MCF 10A (cell line): ENCODE data around the gene FCAMR. TPM values are rescaled to one million over a fixed set of nuclear protein-coding genes. Genes with fewer than 3 reads are reported as not detected.
A peak's percentile ranks its signal among the peaks of the same experiment; 100 is the strongest.

Experiments used
- BruUV-seq: library from RNA; stranded (reverse); fragments of 400-500 nt; replicated peaks from 2 replicates; lab custom pipeline; 2021; lab: Mats Ljungman, UMichigan
- CTCF ChIA-PET: fragments of 300-600 bp; sonication (Branson Sonifier 250); formaldehyde crosslinking; extraction: SDS; loops from one replicate; lab custom pipeline; 2021; ENCODE audit warnings: antibody characterized with exemption, inconsistent platforms; lab: Yijun Ruan, JAX
- POLR2A ChIA-PET: fragments of 300-600, 350-650 bp; sonication (Branson Sonifier 250); formaldehyde crosslinking; extraction: SDS; loops from one replicate; lab custom pipeline; 2020; ENCODE audit warnings: antibody characterized with exemption, inconsistent platforms; lab: Yijun Ruan, JAX
- DNase-seq: peaks from one replicate; pipeline ENCODE4 v3.0.0-alpha.2; 2018; ENCODE audit not compliant: unreplicated experiment
- H3K27ac Mint-ChIP-seq: one replicate; pipeline ENCODE4 v1.8.0; 2022; ENCODE audit warnings: mild to moderate bottlenecking, low read depth, mixed read lengths; ENCODE audit not compliant: unreplicated experiment
- H3K27me3 Mint-ChIP-seq: one replicate; pipeline ENCODE4 v1.8.0; 2022; ENCODE audit warnings: mixed read lengths; ENCODE audit not compliant: insufficient read depth, unreplicated experiment
- H3K36me3 Mint-ChIP-seq: one replicate; pipeline ENCODE4 v1.8.0; 2022; ENCODE audit warnings: mild to moderate bottlenecking, moderate library complexity, mixed read lengths; ENCODE audit not compliant: insufficient read depth, unreplicated experiment
- H3K4me1 Mint-ChIP-seq: one replicate; pipeline ENCODE4 v1.8.0; 2022; ENCODE audit warnings: mixed read lengths; ENCODE audit not compliant: insufficient read depth, unreplicated experiment
- H3K4me3 Mint-ChIP-seq: one replicate; pipeline ENCODE4 v1.8.0; 2022; ENCODE audit warnings: mild to moderate bottlenecking, moderate library complexity, mixed read lengths; ENCODE audit not compliant: unreplicated experiment
- H3K9me3 Mint-ChIP-seq: one replicate; pipeline ENCODE4 v1.8.0; 2022; ENCODE audit warnings: mixed read lengths; ENCODE audit not compliant: unreplicated experiment
- intact Hi-C: fragments of 100-400 bp; cut with micrococcal nuclease; formaldehyde crosslinking; loops from 2 replicates; pipeline ENCODE4 v1.14.1; 2022
- total RNA-seq: library from RNA; stranded (reverse); gene quantifications from 2 replicates; pipeline ENCODE4 v1.2.3, GENCODE V29; 2022
- TF ChIP-seq, protein P1 (sequence below): fragments of 200-600 bp; IDR thresholded peaks from one replicate; pipeline ENCODE4 v1.8.0; 2022; ENCODE audit warnings: antibody characterized with exemption, mild to moderate bottlenecking; ENCODE audit not compliant: unreplicated experiment

Gene FCAMR
- total RNA-seq, 1 experiment from 2014 or later = not detected

DNA sequence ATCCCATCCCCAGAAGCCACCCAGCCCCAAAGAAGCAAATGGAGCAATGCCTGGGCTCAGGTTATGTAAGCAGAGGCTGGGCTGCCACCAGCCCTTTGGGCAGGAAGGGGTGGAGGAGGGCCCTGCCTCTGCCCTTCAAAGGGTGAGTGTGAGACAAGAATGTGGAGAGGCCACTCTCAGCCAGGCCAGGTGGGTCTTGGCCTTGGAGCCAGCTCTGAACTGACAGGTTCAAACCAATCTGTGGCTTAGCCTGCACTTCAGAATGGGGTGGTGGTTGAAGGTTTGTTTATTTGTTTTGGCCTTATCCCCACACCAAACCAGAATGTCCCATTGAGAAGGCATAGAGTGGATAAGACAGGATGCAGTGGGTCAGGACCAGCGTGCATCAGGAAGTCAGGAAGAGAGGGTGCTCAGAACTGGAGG lies 32.5 kb upstream of the FCAMR start:
- peaks cover 4% of the 10 kb centered on the region for H3K9me3 Mint-ChIP-seq
- peak overlapping the region; percentile 75 for H3K27ac Mint-ChIP-seq
- BruUV-seq = no TSS peak
- intact Hi-C loops = no loop called here
- H3K4me3 Mint-ChIP-seq = no peak overlapping the region
- ChIA-PET CTCF (interaction anchor here (0.6 to 11.4 kb wide), 10 partner anchors 10 to 403 kb away, joined by 3 to 280 read pairs (median 6); partner anchors contain the start of genes C1orf116 and FCAMR), POLR2A (interaction anchor here (0.6 to 26.6 kb wide), 6 partner anchors 8 to 319 kb away, joined by 3 to 936 read pairs (median 4); partner anchors contain the start of genes C1orf116 and CD55)
- no peaks in the 10 kb centered on the region for H3K27me3 Mint-ChIP-seq
- DNase-seq = peak; percentile 95
- peaks cover 56% of the 10 kb centered on the region for H3K4me1 Mint-ChIP-seq
- TF ChIP-seq, protein P1, sequence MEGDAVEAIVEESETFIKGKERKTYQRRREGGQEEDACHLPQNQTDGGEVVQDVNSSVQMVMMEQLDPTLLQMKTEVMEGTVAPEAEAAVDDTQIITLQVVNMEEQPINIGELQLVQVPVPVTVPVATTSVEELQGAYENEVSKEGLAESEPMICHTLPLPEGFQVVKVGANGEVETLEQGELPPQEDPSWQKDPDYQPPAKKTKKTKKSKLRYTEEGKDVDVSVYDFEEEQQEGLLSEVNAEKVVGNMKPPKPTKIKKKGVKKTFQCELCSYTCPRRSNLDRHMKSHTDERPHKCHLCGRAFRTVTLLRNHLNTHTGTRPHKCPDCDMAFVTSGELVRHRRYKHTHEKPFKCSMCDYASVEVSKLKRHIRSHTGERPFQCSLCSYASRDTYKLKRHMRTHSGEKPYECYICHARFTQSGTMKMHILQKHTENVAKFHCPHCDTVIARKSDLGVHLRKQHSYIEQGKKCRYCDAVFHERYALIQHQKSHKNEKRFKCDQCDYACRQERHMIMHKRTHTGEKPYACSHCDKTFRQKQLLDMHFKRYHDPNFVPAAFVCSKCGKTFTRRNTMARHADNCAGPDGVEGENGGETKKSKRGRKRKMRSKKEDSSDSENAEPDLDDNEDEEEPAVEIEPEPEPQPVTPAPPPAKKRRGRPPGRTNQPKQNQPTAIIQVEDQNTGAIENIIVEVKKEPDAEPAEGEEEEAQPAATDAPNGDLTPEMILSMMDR = no peak
- H3K36me3 Mint-ChIP-seq = peaks cover 6% of the 10 kb centered on the region

DNA sequence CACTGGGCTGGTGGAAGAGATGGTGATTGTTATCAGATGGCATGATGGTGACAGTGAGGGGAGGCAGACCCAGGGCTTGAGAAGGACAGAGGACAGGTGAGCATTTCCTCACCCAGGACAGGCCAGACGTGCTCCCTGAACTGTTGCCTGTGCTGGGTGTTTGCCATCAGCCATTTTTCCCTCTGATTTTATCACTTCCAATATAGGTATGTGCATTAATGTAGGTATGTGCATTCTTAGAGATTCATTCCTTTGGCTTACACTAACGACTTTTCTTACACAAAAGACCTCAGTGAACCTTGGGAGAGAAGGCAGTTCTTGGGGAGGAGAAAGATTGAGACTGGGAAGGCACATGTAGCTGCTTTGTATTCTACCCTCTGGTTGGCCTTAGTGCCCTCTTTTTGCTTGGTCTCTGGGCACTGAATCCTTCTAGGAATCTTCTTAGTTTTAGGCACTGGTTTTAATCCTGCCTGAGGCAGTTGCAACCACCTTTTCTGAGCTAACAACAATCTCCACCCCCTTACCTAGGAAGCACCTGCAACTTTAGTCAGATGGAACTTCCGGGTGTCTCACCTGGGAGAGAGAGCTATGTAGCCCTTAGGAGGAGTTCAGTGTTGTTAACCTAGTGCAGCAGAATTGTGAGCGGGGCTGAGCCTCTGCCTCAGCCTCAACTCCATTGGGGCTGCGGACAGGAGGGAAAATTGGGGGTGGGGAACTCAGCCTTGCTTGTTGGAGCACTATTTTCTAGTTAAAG lies 31.4 kb upstream of the FCAMR start:
- peak overlapping the region; percentile 75 for H3K27ac Mint-ChIP-seq

DNA sequence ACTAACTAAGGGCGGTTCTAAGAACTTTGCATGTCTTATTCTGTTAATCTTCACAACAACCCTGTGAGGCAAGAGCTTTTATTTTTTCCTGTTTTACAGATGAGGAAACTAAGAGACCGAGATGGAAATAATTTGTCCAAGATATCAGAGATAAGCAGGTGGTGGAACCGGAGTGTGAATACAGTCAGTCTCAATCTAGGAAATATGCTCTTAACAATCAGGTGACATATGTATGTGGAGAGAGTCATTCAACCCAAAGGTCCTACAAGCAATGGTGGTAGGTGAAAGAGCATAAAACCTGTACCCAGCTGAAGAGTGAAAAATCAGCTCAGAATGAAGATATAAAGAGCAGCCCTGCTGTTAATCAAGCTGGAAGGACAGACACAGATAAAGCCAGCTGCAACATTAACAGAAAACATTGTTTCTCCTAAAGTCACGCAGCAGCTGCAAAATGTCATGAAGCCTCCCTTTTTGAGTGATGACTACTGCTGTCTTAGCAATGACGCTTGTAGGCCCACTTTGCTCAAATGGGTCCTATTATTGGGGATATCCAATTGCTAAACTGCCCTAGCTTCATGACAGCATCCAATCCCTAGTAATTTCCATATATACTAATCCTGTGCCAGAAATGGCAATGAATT lies 30.5 kb upstream of the FCAMR start:
- H3K36me3 Mint-ChIP-seq = peaks cover 6% of the 10 kb centered on the region
- peaks cover 36% of the 10 kb centered on the region for H3K4me1 Mint-ChIP-seq
- DNase-seq = no peak
- CTCF ChIA-PET = interaction anchor here (0.6 to 1.8 kb wide), 2 partner anchors 18 to 367 kb away, joined by 5 to 17 read pairs; no protein-coding TSS in a partner anchor
- no peak overlapping the region for H3K4me3 Mint-ChIP-seq
- no peak overlapping the region for H3K27ac Mint-ChIP-seq
- no TSS peak for BruUV-seq
- no peaks in the 10 kb centered on the region for H3K27me3 Mint-ChIP-seq
- TF ChIP-seq, protein P1 = no peak
- POLR2A ChIA-PET = interaction anchor here (0.7 to 26.6 kb wide), 4 partner anchors 19 to 366 kb away, joined by 3 to 936 read pairs (median 4); partner anchors contain the start of gene C1orf116
- no peaks in the 10 kb centered on the region for H3K9me3 Mint-ChIP-seq
- intact Hi-C loops = no loop called here

More for the DNA sequence above, 31.4 kb upstream of the FCAMR start:
- POLR2A ChIA-PET = interaction anchor here (0.6 to 26.6 kb wide), 4 partner anchors 9 to 706 kb away, joined by 3 to 936 read pairs (median 3); partner anchors contain the start of gene C1orf116
- intact Hi-C loops = no loop called here
- Mint-ChIP-seq H3K27me3 (no peaks in the 10 kb centered on the region), H3K4me3 (no peak overlapping the region), H3K9me3 (no peaks in the 10 kb centered on the region), H3K36me3 (peaks cover 6% of the 10 kb centered on the region), H3K4me1 (peaks cover 45% of the 10 kb centered on the region)
- no TSS peak for BruUV-seq
- CTCF ChIA-PET = interaction anchor here (0.8 to 1.8 kb wide), 5 partner anchors 19 to 90 kb away, joined by 3 to 17 read pairs (median 3); no protein-coding TSS in a partner anchor
- TF ChIP-seq, protein P1 = no peak
- peak; percentile 50 for DNase-seq
